ENCODE measurements around the gene KLF13.

DNA sequence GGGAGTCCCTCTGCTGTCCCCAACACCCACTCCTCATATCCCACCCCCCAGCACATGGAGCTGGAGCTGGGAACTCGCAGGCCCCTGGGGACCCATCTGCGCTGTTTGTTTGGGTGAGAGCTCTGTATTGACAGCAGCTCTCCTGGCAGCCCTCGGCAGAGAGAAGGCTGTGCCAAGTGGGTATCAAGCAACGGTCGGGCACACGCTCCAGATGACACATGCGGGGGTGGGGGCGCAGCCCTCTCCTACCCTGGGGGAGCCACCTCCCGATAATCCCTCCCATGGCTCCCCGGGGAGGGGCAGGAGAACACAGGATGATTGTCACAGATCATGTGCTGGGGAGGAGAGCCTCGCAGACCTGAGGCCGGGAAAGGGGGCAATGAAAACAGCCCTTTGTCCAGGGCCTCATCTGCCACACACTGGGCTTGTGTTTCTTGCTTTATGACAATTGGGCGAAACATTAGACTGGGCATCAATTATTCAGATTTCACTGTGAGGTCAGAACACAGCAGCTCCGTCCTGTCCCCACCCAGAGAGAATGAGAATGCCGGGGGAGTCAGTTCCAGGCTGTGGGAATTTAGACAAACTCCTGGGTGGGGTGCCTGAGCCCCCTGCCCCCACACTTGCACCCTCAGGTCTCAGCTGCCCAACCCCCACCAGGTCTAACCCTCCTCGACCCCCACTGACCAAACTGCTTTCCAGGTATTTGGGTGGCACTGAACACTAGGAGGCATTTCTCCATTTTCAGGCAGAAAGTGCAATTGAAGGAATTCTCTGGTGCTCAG, 46.4 kb upstream of the KLF13 start:
- TF ChIP-seq, protein P1, sequence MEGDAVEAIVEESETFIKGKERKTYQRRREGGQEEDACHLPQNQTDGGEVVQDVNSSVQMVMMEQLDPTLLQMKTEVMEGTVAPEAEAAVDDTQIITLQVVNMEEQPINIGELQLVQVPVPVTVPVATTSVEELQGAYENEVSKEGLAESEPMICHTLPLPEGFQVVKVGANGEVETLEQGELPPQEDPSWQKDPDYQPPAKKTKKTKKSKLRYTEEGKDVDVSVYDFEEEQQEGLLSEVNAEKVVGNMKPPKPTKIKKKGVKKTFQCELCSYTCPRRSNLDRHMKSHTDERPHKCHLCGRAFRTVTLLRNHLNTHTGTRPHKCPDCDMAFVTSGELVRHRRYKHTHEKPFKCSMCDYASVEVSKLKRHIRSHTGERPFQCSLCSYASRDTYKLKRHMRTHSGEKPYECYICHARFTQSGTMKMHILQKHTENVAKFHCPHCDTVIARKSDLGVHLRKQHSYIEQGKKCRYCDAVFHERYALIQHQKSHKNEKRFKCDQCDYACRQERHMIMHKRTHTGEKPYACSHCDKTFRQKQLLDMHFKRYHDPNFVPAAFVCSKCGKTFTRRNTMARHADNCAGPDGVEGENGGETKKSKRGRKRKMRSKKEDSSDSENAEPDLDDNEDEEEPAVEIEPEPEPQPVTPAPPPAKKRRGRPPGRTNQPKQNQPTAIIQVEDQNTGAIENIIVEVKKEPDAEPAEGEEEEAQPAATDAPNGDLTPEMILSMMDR (IDR thresholded peaks at IDR 0.05), result no peak
- TF ChIP-seq POLR2AphosphoS5 (IDR thresholded peaks at IDR 0.05; ENCODE audit: insufficient read depth in 1 of 2, low read depth in 1 of 2), result no peak

Data from vagina (tissue), 2 donors.